HG03439 (cell line): ENCODE measurements around the gene TMEM116.

ENCODE experiments used
- ATAC-seq: cut with Tn5 transposase; IDR thresholded peaks from one replicate; pipeline ENCODE4 v1.9.1; 2021; ENCODE audit warnings: mild to moderate bottlenecking, moderate library complexity; ENCODE audit not compliant: unreplicated experiment

TMEM116 gene

GRCh38 chr12:111905502-111905901, 107.5 kb downstream of the TMEM116 start:
- ATAC-seq, result no peak

GRCh38 chr12:111904446-111904975, 108.5 kb downstream of the TMEM116 start:
- ATAC-seq, result no peak

GRCh38 chr12:111901182-111901581, 111.8 kb downstream of the TMEM116 start:
- ATAC-seq, result no peak

- no peak for ATAC-seq
Measured at GRCh38 chr12:111894556-111894955, 118.4 kb downstream of the TMEM116 start.

GRCh38 chr12:111893287-111893686, 119.7 kb downstream of the TMEM116 start:
- ATAC-seq, result no peak

DNA sequence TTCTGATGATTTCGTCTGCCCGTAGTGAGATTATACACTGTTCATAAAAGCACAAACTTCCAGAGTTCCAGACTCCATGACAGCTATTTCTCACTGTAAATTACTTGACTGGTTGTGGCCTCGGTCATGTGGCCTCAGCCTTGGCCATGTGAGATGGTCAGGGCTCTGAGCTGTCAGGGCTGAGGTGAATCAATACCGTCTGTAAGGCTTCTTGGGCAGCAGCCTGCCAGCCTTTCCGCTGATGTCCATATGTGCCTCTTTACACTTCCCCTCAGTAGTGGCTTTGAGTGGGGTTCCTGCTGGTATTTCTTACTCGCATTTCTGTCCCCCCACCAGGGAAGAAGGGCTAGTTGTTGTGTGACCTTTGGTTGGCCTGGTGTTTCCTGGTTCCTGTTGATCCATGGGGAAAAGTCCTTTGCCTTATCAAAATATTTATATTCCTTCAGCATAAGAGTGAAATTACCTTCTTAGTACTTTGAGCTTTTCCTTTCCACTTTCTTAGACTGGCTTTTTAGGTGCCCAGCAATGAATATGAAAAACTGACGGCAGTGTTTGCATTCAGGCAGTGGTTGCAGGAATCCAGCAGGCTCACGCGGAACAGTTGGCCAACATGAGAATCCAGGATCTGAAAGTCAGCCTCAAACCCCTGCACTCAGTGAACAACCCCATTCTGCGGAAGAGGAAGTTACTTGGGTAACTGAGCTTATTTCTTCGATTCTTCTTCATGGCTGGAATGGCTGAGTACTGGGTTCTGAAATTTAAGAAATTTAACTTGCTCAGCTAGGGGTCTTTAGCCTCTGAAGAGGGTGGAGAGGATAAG, 124.8 kb downstream of the TMEM116 start:
- ATAC-seq, result no peak

GRCh38 chr12:111886662-111887545, 126.1 kb downstream of the TMEM116 start:
- ATAC-seq, result no peak

- ATAC-seq, result no peak
Measured at GRCh38 chr12:111881716-111882115, 131.2 kb downstream of the TMEM116 start.
